OCI-LY1 (cell line): ENCODE data around the gene VAV2.

Experiments used
- H2AFZ ChIP-seq: fragments of 200-600 bp; sonication (generic), shearing (Covaris generic); 2 replicates; pipeline ENCODE4 v1.6.0; 2014; ENCODE audit warnings: antibody characterized with exemption, mild to moderate bottlenecking, low read length
- H3F3A ChIP-seq: fragments of 200-600 bp; sonication (generic), shearing (Covaris generic); 2 replicates; pipeline ENCODE4 v1.6.0; 2014; ENCODE audit warnings: mild to moderate bottlenecking, antibody characterized with exemption, low read length, moderate library complexity; ENCODE audit not compliant: insufficient read depth
- H3K27ac ChIP-seq: fragments of 200-600 bp; sonication (generic); 2 replicates; pipeline ENCODE4 v1.5.1; 2014; ENCODE audit warnings: low read length, mixed run types, mild to moderate bottlenecking, low read depth; ENCODE audit not compliant: poor library complexity, severe bottlenecking
- H3K27me3 ChIP-seq: fragments of 200-600 bp; sonication (generic); 2 replicates; pipeline ENCODE4 v1.6.0; 2014; ENCODE audit warnings: antibody characterized with exemption, mild to moderate bottlenecking, low read length, moderate library complexity; ENCODE audit not compliant: insufficient read depth
- H3K36me3 ChIP-seq: fragments of 200-600 bp; sonication (generic); 2 replicates; pipeline ENCODE4 v1.6.1; 2014; ENCODE audit warnings: mild to moderate bottlenecking, antibody characterized with exemption, low read length, moderate library complexity, mixed read lengths; ENCODE audit not compliant: insufficient read depth
- H3K4me1 ChIP-seq: fragments of 200-600 bp; sonication (generic); 2 replicates; pipeline ENCODE4 v1.5.1; 2014; ENCODE audit warnings: mild to moderate bottlenecking, low read length, moderate library complexity; ENCODE audit not compliant: insufficient read depth, severe bottlenecking
- H3K4me2 ChIP-seq: fragments of 200-600 bp; sonication (generic), shearing (Covaris generic); 2 replicates; pipeline ENCODE4 v1.6.1; 2014; ENCODE audit warnings: low read length
- H3K4me3 ChIP-seq: fragments of 200-600 bp; sonication (generic); 2 replicates; pipeline ENCODE4 v1.5.1; 2014; ENCODE audit warnings: low read length, low read depth, mild to moderate bottlenecking, mixed read lengths; ENCODE audit not compliant: poor library complexity, severe bottlenecking
- H3K79me2 ChIP-seq: fragments of 200-600 bp; shearing (Covaris generic); 2 replicates; pipeline ENCODE4 v1.6.1; 2016; ENCODE audit warnings: mixed run types, low read length, mixed read lengths; ENCODE audit not compliant: insufficient read depth
- H3K9ac ChIP-seq: fragments of 200-600 bp; sonication (generic), shearing (Covaris generic); 2 replicates; pipeline ENCODE4 v1.6.1; 2014; ENCODE audit warnings: mild to moderate bottlenecking, low read length, mixed read lengths
- H3K9me2 ChIP-seq: fragments of 200-600 bp; sonication (generic), shearing (Covaris generic); 2 replicates; pipeline ENCODE4 v1.6.1; 2014; ENCODE audit warnings: low read depth, mild to moderate bottlenecking, low read length, mixed read lengths
- H3K9me3 ChIP-seq: fragments of 200-600 bp; shearing (Covaris generic); 2 replicates; pipeline ENCODE4 v1.6.1; 2014; ENCODE audit warnings: low read length, mixed read lengths
- H4K20me1 ChIP-seq: fragments of 200-600 bp; sonication (generic), shearing (Covaris generic); 2 replicates; pipeline ENCODE4 v1.6.0; 2016; ENCODE audit warnings: mild to moderate bottlenecking, low read length; ENCODE audit not compliant: insufficient read depth
- CTCF ChIP-seq: fragments of 200-600 bp; sonication (generic), shearing (Covaris generic); IDR thresholded peaks from 2 replicates; pipeline ENCODE4 v1.5.1; 2017; ENCODE audit warnings: mild to moderate bottlenecking, antibody characterized with exemption, low read length, moderate library complexity, mixed read lengths
- EZH2 ChIP-seq: fragments of 200-600 bp; sonication (generic), shearing (Covaris generic); IDR thresholded peaks from 2 replicates; pipeline ENCODE4 v1.8.0; 2017; ENCODE audit warnings: borderline replicate concordance, mixed run types, mild to moderate bottlenecking, antibody characterized with exemption, low read length, moderate library complexity, mixed read lengths

VAV2 gene

GRCh38 chr9:133845440-133845839 is 146.7 kb downstream of the VAV2 start:
- H3K27ac ChIP-seq = no peak overlapping the region
- no peak overlapping the region for H3K4me2 ChIP-seq
- no peak overlapping the region for H3K4me3 ChIP-seq
- H3K36me3 ChIP-seq = no peaks in the 10 kb centered on the region
- no peaks in the 10 kb centered on the region for H3K79me2 ChIP-seq
- no peaks in the 10 kb centered on the region for H3K9me2 ChIP-seq
- no peak overlapping the region for H3K9ac ChIP-seq
- no peak overlapping the region for H2AFZ ChIP-seq
- H3K9me3 ChIP-seq = no peaks in the 10 kb centered on the region
- H3K4me1 ChIP-seq = no peaks in the 10 kb centered on the region
- no peaks in the 10 kb centered on the region for H3F3A ChIP-seq
- no peaks in the 10 kb centered on the region for H4K20me1 ChIP-seq
- TF ChIP-seq EZH2 (no peak), CTCF (no peak)
- no peaks in the 10 kb centered on the region; the same call in 1 of the 2 replicates for H3K27me3 ChIP-seq

GRCh38 chr9:133844881-133845410 is 147.2 kb downstream of the VAV2 start:
- Histone ChIP-seq H4K20me1 (no peaks in the 10 kb centered on the region), H3K4me3 (no peak overlapping the region), H3K4me2 (no peak overlapping the region), H3K27me3 (no peaks in the 10 kb centered on the region; the same call in 1 of the 2 replicates), H3K79me2 (no peaks in the 10 kb centered on the region), H3K9ac (no peak overlapping the region), H3K4me1 (no peaks in the 10 kb centered on the region), H2AFZ (no peak overlapping the region), H3K9me3 (no peaks in the 10 kb centered on the region), H3F3A (no peaks in the 10 kb centered on the region), H3K27ac (no peak overlapping the region), H3K9me2 (no peaks in the 10 kb centered on the region), H3K36me3 (no peaks in the 10 kb centered on the region)
- no peak for TF ChIP-seq CTCF
- TF ChIP-seq EZH2 = no peak

DNA sequence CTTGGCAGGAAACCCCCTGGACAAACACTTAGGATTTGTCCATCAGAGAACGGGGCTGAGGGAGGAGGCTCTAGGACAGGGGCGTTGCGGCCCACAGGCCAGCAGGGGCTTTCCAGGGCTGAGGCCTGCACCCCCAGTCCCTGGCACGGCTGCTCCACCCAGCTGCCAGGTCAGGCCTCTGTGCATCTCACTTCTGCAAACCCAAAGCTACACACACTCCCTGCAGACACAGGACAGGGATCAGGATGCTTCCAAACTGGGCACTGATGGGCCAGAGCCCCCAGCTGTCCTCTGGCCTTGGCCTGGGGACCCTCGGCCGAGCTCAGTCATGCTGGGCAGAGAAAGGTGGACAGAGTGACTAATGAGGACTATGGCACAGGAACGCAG is 147.7 kb downstream of the VAV2 start:
- Histone ChIP-seq H3K9me3 (no peaks in the 10 kb centered on the region), H4K20me1 (no peaks in the 10 kb centered on the region)

More for the DNA sequence above, 147.7 kb downstream of the VAV2 start:
- H3K4me1 ChIP-seq = no peaks in the 10 kb centered on the region
- H3K27me3 ChIP-seq = no peaks in the 10 kb centered on the region; the same call in 1 of the 2 replicates
- H3K27ac ChIP-seq = no peak overlapping the region
- no peaks in the 10 kb centered on the region for H3K36me3 ChIP-seq
- no peak overlapping the region for H3K9ac ChIP-seq
- H2AFZ ChIP-seq = no peak overlapping the region
- H3F3A ChIP-seq = no peaks in the 10 kb centered on the region
- TF ChIP-seq EZH2 (no peak), CTCF (no peak)
- H3K79me2 ChIP-seq = no peaks in the 10 kb centered on the region
- H3K4me2 ChIP-seq = no peak overlapping the region
- H3K9me2 ChIP-seq = no peaks in the 10 kb centered on the region
- H3K4me3 ChIP-seq = no peak overlapping the region
